Subcutaneous abdominal adipose tissue (tissue), 5 donors: Measurements from ENCODE around the gene LTBR.

Source experiments
- H3K27ac ChIP-seq: one replicate; pipeline ENCODE4 v1.7.0; 2013; ENCODE audit warnings: low read depth, mild to moderate bottlenecking, inconsistent platforms, low read length, moderate library complexity
- H3K27me3 ChIP-seq, 5 donors: one replicate each; pipeline ENCODE4 v1.7.0; 2013; ENCODE audit warnings: low read length in 5 of 5, inconsistent platforms in 1 of 5; ENCODE audit not compliant: control insufficient read depth in 5 of 5, insufficient read depth in 4 of 5
- H3K36me3 ChIP-seq, 5 donors: one replicate each; pipeline ENCODE4 v1.7.0; 2013; ENCODE audit warnings: low read length in 5 of 5; ENCODE audit not compliant: control insufficient read depth in 5 of 5, insufficient read depth in 5 of 5
- H3K4me1 ChIP-seq, 5 donors: one replicate each; pipeline ENCODE4 v1.7.0; 2013; ENCODE audit warnings: low read length in 5 of 5, mild to moderate bottlenecking in 3 of 5, moderate library complexity in 1 of 5; ENCODE audit not compliant: control insufficient read depth in 5 of 5, insufficient read depth in 5 of 5
- H3K4me3 ChIP-seq, 5 donors: one replicate each; pipeline ENCODE4 v1.7.0; 2013; ENCODE audit warnings: low read length in 5 of 5, low read depth in 1 of 5
- H3K9ac ChIP-seq, 5 donors: one replicate each; pipeline ENCODE4 v1.7.0; 2013; ENCODE audit warnings: low read length in 5 of 5, mild to moderate bottlenecking in 4 of 5, moderate library complexity in 3 of 5
- H3K9me3 ChIP-seq, 5 donors: one replicate each; pipeline ENCODE4 v1.7.0; 2013; ENCODE audit warnings: low read length in 5 of 5; ENCODE audit not compliant: control insufficient read depth in 5 of 5
- donor health status: healthy.
- donor health status: healthy.
- donor health status: healthy.
- donor health status: healthy.
- donor health status: healthy.

LTBR gene

GRCh38 chr12:6367969-6368892 is 15.7 kb upstream of the LTBR start:
- H3K9ac ChIP-seq, result no peak overlapping the region
- H3K4me1 ChIP-seq, result peaks cover 0 to 31% (median 22%) of the 10 kb centered on the region in 5 donors
- no peaks in the 10 kb centered on the region for H3K36me3 ChIP-seq
- no peaks in the 10 kb centered on the region for H3K9me3 ChIP-seq
- no peak overlapping the region for H3K4me3 ChIP-seq
- no peaks in the 10 kb centered on the region for H3K27me3 ChIP-seq
- H3K27ac ChIP-seq, result peak overlapping the region; percentile 57

- Histone ChIP-seq H3K9me3 (no peaks in the 10 kb centered on the region), H3K4me3 (no peak overlapping the region), H3K4me1 (peaks cover 0 to 31% (median 23%) of the 10 kb centered on the region in 5 donors), H3K27ac (no peak overlapping the region), H3K36me3 (no peaks in the 10 kb centered on the region), H3K27me3 (no peaks in the 10 kb centered on the region), H3K9ac (no peak overlapping the region)
Observed at GRCh38 chr12:6368906-6369525, 14.9 kb upstream of the LTBR start.

DNA sequence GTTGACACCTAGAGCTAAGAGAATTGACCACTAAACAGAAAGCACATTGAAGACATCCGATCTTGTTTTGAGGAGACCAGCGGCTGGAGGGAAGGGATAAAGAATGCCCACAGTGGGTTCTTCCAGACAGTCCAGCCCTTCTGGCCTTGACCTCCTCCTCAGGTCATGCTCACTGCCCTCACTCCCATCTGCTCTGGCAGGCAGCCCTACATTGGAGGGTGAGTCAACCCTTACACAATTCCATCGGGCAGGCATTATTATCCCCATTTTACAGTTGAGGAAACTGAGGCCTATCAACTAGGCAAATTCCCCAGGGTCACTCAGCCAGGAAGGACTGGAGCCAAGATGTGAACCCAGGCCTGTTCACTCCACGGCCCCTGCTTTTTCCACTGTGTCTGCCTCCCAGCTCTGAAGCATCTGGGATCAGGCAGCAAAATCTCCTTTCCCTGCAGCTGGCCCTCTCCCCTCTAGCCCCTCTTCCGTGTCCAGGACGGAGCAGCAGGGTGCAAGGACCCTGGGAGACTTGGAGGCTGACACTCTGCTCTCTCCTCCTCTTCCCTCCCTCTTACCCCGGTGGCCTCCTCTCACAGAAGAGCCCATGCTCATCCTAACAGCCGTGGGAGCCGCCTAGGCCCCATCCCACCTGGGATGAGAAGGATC is 13.9 kb upstream of the LTBR start:
- H3K9me3 ChIP-seq, result no peaks in the 10 kb centered on the region
- no peak overlapping the region for H3K4me3 ChIP-seq
- no peaks in the 10 kb centered on the region for H3K27me3 ChIP-seq
- H3K36me3 ChIP-seq, result no peaks in the 10 kb centered on the region
- H3K27ac ChIP-seq, result no peak overlapping the region
- H3K9ac ChIP-seq, result no peak overlapping the region
- peaks cover 0 to 29% (median 19%) of the 10 kb centered on the region in 5 donors for H3K4me1 ChIP-seq

DNA sequence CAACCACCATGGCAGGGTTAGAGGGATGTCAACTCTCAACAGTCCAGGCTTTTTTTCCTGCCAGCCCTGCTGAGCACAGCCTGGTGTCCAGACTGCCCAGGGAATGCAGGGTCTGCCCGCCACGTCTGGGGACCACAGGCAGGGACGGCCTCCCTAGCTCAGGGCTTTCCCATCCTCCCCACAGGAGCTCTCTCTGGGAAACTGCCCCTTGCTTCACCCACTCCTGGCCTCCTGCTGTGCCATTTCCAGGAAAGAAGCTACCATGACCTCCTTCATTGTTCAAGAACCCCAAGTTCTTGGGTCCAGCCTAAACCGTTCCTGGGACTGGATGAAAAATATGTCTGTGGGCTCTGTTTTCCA is 13.4 kb upstream of the LTBR start:
- Histone ChIP-seq H3K9ac (no peak overlapping the region), H3K27ac (no peak overlapping the region), H3K4me3 (no peak overlapping the region)

DNA sequence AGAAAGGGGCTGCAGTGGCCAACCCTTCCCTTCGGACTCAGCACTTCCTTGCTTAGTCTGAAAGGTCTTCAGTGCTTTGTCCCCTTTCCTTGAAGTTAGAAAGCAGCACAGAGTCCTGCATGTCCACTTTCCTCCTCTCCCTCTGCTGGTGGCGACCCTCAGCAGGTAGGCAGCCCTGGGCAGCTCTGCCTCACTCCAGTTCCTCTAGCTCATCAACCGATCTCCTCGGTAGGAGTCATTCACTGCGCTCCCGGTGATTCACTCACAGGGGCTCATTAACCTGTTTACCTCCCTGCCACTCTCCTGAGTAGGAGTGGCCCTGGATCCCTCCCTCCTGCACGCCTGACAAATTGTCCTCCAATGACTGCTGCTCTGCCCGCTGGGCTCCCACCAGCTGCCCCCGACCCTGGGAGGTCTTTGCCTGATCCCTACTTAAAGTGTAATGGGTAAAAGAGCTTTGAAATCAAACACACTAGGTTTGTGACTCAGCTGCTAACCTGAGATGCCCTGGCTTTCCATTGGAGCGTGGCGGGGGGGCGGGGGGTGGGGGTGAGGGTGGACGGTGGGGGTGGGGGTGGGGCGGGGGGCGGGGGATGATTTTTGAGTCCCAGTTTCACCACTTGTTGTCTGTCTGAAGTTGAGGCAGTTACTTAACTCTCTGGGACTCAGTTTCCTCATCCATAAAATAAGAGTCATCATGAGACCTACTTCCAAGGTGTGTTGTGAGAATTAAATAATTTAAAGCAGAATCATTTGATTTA is 12.8 kb upstream of the LTBR start:
- H3K36me3 ChIP-seq, result no peaks in the 10 kb centered on the region
- H3K27ac ChIP-seq, result no peak overlapping the region
- no peaks in the 10 kb centered on the region for H3K9me3 ChIP-seq
- H3K27me3 ChIP-seq, result no peaks in the 10 kb centered on the region
- no peak overlapping the region for H3K4me3 ChIP-seq
- no peak overlapping the region for H3K9ac ChIP-seq
- peaks cover 0 to 33% (median 28%) of the 10 kb centered on the region in 5 donors for H3K4me1 ChIP-seq

More for the DNA sequence above, 13.4 kb upstream of the LTBR start:
- Histone ChIP-seq H3K4me1 (peaks cover 0 to 29% (median 22%) of the 10 kb centered on the region in 5 donors), H3K27me3 (no peaks in the 10 kb centered on the region), H3K36me3 (no peaks in the 10 kb centered on the region), H3K9me3 (no peaks in the 10 kb centered on the region)

GRCh38 chr12:6372403-6373003 is 11.5 kb upstream of the LTBR start:
- peak overlapping the region in 1 of 5 donors; percentile 21 for H3K4me3 ChIP-seq
- H3K27me3 ChIP-seq, result no peaks in the 10 kb centered on the region
- no peaks in the 10 kb centered on the region for H3K9me3 ChIP-seq
- peak overlapping the region; percentile 46 for H3K27ac ChIP-seq
- H3K4me1 ChIP-seq, result peaks cover 7 to 44% (median 42%) of the 10 kb centered on the region in 5 donors
- no peaks in the 10 kb centered on the region for H3K36me3 ChIP-seq
- H3K9ac ChIP-seq, result peak overlapping the region in 1 of 5 donors; percentile 10

GRCh38 chr12:6373022-6373787 is 10.8 kb upstream of the LTBR start:
- no peak overlapping the region for H3K27ac ChIP-seq
- H3K4me1 ChIP-seq, result peaks cover 7 to 46% (median 42%) of the 10 kb centered on the region in 5 donors
- no peaks in the 10 kb centered on the region for H3K9me3 ChIP-seq
- H3K36me3 ChIP-seq, result no peaks in the 10 kb centered on the region
- H3K9ac ChIP-seq, result peak overlapping the region in 1 of 5 donors; percentile 10
- no peak overlapping the region for H3K4me3 ChIP-seq
- no peaks in the 10 kb centered on the region for H3K27me3 ChIP-seq

GRCh38 chr12:6374028-6374785 is 9.8 kb upstream of the LTBR start:
- H3K27me3 ChIP-seq, result no peaks in the 10 kb centered on the region
- no peaks in the 10 kb centered on the region for H3K9me3 ChIP-seq
- H3K9ac ChIP-seq, result no peak overlapping the region
- no peak overlapping the region for H3K27ac ChIP-seq
- H3K36me3 ChIP-seq, result no peaks in the 10 kb centered on the region
- no peak overlapping the region for H3K4me3 ChIP-seq
- H3K4me1 ChIP-seq, result peaks cover 7 to 48% (median 35%) of the 10 kb centered on the region in 5 donors
